CD4-positive, alpha-beta T cell (primary cell): ENCODE results near the gene PCYOX1L. TPM values are rescaled to one million over a fixed set of nuclear protein-coding genes. Genes with fewer than 3 reads are reported as not detected.

ENCODE experiments used
- ATAC-seq: fragments of 200-7000 bp; cut with Tn5 transposase; one replicate; pipeline ENCODE4 v1.10.0; 2022; ENCODE audit warnings: mild to moderate bottlenecking; ENCODE audit not compliant: poor library complexity
- CTCF ChIA-PET: fragments of 350-600 bp; sonication (Branson Sonifier 250); formaldehyde crosslinking; loops from one replicate; lab custom pipeline; 2021; ENCODE audit warnings: antibody characterized with exemption, inconsistent platforms; lab: Charles Lee
- POLR2A ChIA-PET: fragments of 350-600 bp; sonication (Branson Sonifier 250); formaldehyde crosslinking; loops from one replicate; lab custom pipeline; 2021; ENCODE audit warnings: antibody characterized with exemption, inconsistent platforms; lab: Charles Lee
- DNase-seq, 14 experiments: peaks; one replicate each; pipeline ENCODE4 v3.0.0-alpha.2; 2013 to 2020; ENCODE audit warnings: mixed read lengths in 2 of 14
- H3K27ac ChIP-seq, 2 donors: one replicate each; pipeline versions ENCODE4 v1.5.1 to v1.7.0; 2013; ENCODE audit warnings: low read length in 2 of 2, low read depth in 1 of 2, mild to moderate bottlenecking in 1 of 2
- H3K27me3 ChIP-seq, 2 experiments: 1 replicate in 1 of 2; 2 replicates in 1 of 2; pipeline versions ENCODE4 v1.6.1 to v1.7.0; 2013; ENCODE audit warnings: low read length in 2 of 2, control low read depth in 1 of 2, mild to moderate bottlenecking in 1 of 2, moderate library complexity in 1 of 2; ENCODE audit not compliant: insufficient read depth in 2 of 2, control insufficient read depth in 1 of 2
- H3K36me3 ChIP-seq: one replicate; pipeline ENCODE4 v1.6.1; 2013; ENCODE audit warnings: low read length, control low read depth; ENCODE audit not compliant: insufficient read depth
- H3K4me1 ChIP-seq: one replicate; pipeline ENCODE4 v1.6.1; 2013; ENCODE audit warnings: low read length, control low read depth; ENCODE audit not compliant: insufficient read depth
- H3K4me3 ChIP-seq: one replicate; pipeline ENCODE4 v1.5.1; 2013; ENCODE audit warnings: mild to moderate bottlenecking, low read length, moderate library complexity
- H3K9me3 ChIP-seq, 2 experiments: 1 replicate in 1 of 2; 2 replicates in 1 of 2; pipeline versions ENCODE4 v1.6.1 to v1.7.0; 2013; ENCODE audit warnings: low read length in 2 of 2, mild to moderate bottlenecking in 2 of 2, control low read depth in 1 of 2, moderate library complexity in 1 of 2; ENCODE audit not compliant: control insufficient read depth in 1 of 2, insufficient read depth in 1 of 2
- H3K27ac Mint-ChIP-seq: one replicate; pipeline ENCODE4 v1.8.0; 2020; ENCODE audit warnings: mixed read lengths
- H3K27me3 Mint-ChIP-seq: one replicate; pipeline ENCODE4 v1.8.0; 2021; ENCODE audit warnings: mixed read lengths
- H3K36me3 Mint-ChIP-seq: one replicate; pipeline ENCODE4 v1.8.0; 2021; ENCODE audit warnings: low read depth, mixed read lengths
- H3K4me1 Mint-ChIP-seq: one replicate; pipeline ENCODE4 v1.8.0; 2021; ENCODE audit warnings: low read depth, mixed read lengths
- H3K4me3 Mint-ChIP-seq: one replicate; pipeline ENCODE4 v1.8.0; 2020; ENCODE audit warnings: mild to moderate bottlenecking, mixed read lengths
- H3K9me3 Mint-ChIP-seq: one replicate; pipeline ENCODE4 v1.8.0; 2020; ENCODE audit warnings: mixed read lengths
- CTCF ChIP-seq: fragments of 200-600 bp; IDR thresholded peaks from one replicate; pipeline ENCODE4 v1.8.0; 2022; ENCODE audit warnings: antibody characterized with exemption, mild to moderate bottlenecking
- intact Hi-C, 2 experiments: fragments of 100-400 bp; cut with DNase I in 1 of 2; cut with micrococcal nuclease in 1 of 2; formaldehyde crosslinking; loops; one replicate each; pipeline versions ENCODE4 v1.15.1 to v1.9.0; 2023 to 2025; cut with DNase I, micrococcal nuclease
- total RNA-seq, 174 experiments: library from RNA in 2 of 174; stranded (reverse) in 2 of 174; gene quantifications; one replicate each; pipeline ENCODE4 v1.2.3 and lab custom pipeline; 2021 to 2026

PCYOX1L gene
- total RNA-seq, 2 experiments from 2014 or later = 22.9 to 24.8 TPM

- no peak for ATAC-seq
These were observed 42.1 kb upstream of the PCYOX1L start for GRCh38 chr5:149315753-149316152.

DNA sequence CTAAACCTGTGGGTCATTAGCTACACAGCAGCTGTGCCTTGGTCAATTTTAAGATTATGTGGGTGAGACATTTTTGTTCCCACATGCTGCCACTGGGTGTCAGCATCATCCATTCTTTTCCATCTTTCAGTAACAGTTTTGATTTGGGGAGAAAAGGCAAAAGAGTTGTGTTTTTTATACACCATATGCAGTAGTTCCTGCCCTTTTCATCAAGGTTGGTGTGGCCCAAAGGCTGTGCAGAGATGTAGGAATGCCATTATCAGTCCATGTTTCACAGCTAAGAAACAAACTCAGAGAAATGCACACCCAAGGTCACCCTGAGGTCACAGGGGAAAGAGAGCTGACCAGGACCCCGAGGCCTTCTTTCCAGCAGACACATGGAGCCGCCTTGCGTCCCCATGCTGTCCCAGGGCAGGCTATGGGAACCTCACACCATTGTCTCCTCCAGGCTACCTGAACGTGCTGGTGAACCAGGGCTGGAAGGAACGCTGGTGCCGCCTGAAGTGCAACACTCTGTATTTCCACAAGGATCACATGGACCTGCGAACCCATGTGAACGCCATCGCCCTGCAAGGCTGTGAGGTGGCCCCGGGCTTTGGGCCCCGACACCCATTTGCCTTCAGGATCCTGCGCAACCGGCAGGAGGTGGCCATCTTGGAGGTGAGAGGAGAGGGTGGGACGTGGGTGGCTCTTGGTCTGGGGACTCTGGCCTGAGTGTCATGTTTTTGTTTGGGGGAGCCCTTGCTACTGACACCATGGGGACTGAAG is 40.4 kb upstream of the PCYOX1L start:
- intact Hi-C loops = loop anchor here (1.0 to 2.0 kb wide), 4 partner anchors 54 to 247 kb away; no protein-coding TSS in a partner anchor
- no peaks in the 10 kb centered on the region for H3K36me3 Mint-ChIP-seq
- H3K4me3 Mint-ChIP-seq = no peak overlapping the region
- POLR2A ChIA-PET = interaction anchor here (1.0 to 1.5 kb wide), 3 partner anchors 28 to 54 kb away, joined by 4 to 6 read pairs (median 4); partner anchors contain the start of genes GRPEL2 and PCYOX1L
- Histone ChIP-seq H3K4me1 (peaks cover 5% of the 10 kb centered on the region), H3K36me3 (no peaks in the 10 kb centered on the region), H3K27me3 (no peaks in the 10 kb centered on the region), H3K4me3 (no peak overlapping the region), H3K9me3 (no peaks in the 10 kb centered on the region), H3K27ac (no peak overlapping the region)
- DNase-seq (peak in 13 of 14 experiments; percentile 11 to 79 (median 25)), ATAC-seq (peak; percentile 78)
- peak; percentile 89 for TF ChIP-seq CTCF
- CTCF ChIA-PET = interaction anchor here (0.7 to 2.1 kb wide), 9 partner anchors 24 to 117 kb away, joined by 3 to 22 read pairs (median 5); no protein-coding TSS in a partner anchor
- peaks cover 6% of the 10 kb centered on the region for H3K4me1 Mint-ChIP-seq
- no peak overlapping the region for H3K27ac Mint-ChIP-seq
- no peaks in the 10 kb centered on the region for H3K27me3 Mint-ChIP-seq
- H3K9me3 Mint-ChIP-seq = no peaks in the 10 kb centered on the region

More at GRCh38 chr5:149315753-149316152, 42.1 kb upstream of the PCYOX1L start:
- ChIA-PET CTCF (interaction anchor here (0.7 kb wide), 1 partner anchor 52 kb away, joined by 3 read pairs; no protein-coding TSS in a partner anchor), POLR2A (no interaction called here)
- Mint-ChIP-seq H3K4me3 (no peak overlapping the region), H3K9me3 (no peaks in the 10 kb centered on the region), H3K4me1 (peaks cover 13% of the 10 kb centered on the region), H3K27me3 (no peaks in the 10 kb centered on the region), H3K27ac (no peak overlapping the region), H3K36me3 (no peaks in the 10 kb centered on the region)
- Histone ChIP-seq H3K27me3 (no peaks in the 10 kb centered on the region), H3K4me1 (peaks cover 5% of the 10 kb centered on the region), H3K36me3 (no peaks in the 10 kb centered on the region), H3K9me3 (no peaks in the 10 kb centered on the region), H3K4me3 (no peak overlapping the region), H3K27ac (no peak overlapping the region)
- TF ChIP-seq CTCF = no peak
- DNase-seq = no peak
- intact Hi-C loops = loop anchor here in 1 of 2 experiments (2.0 kb wide), 1 partner anchor 249 kb away; no protein-coding TSS in a partner anchor

GRCh38 chr5:149319174-149319573 is 38.7 kb upstream of the PCYOX1L start:
- H3K36me3 Mint-ChIP-seq = no peaks in the 10 kb centered on the region
- intact Hi-C loops = no loop called here
- Histone ChIP-seq H3K27me3 (no peaks in the 10 kb centered on the region), H3K27ac (no peak overlapping the region), H3K4me3 (no peak overlapping the region), H3K9me3 (no peaks in the 10 kb centered on the region), H3K36me3 (no peaks in the 10 kb centered on the region), H3K4me1 (peaks cover 5% of the 10 kb centered on the region)
- TF ChIP-seq CTCF = no peak
- H3K27ac Mint-ChIP-seq = no peak overlapping the region
- POLR2A ChIA-PET = interaction anchor here (1.3 to 1.9 kb wide), 2 partner anchors 26 to 39 kb away, joined by 6 to 7 read pairs; partner anchors contain the start of genes GRPEL2 and PCYOX1L
- no peak for ATAC-seq
- no peaks in the 10 kb centered on the region for H3K27me3 Mint-ChIP-seq
- CTCF ChIA-PET = interaction anchor here (1.6 to 3.0 kb wide), 2 partner anchors 48 to 52 kb away, joined by 6 to 11 read pairs; no protein-coding TSS in a partner anchor
- no peak overlapping the region for H3K4me3 Mint-ChIP-seq
- DNase-seq = no peak
- peaks cover 6% of the 10 kb centered on the region for H3K4me1 Mint-ChIP-seq
- H3K9me3 Mint-ChIP-seq = no peaks in the 10 kb centered on the region
